ENCODE measurements around the gene USP10.

The USP10 gene

DNA sequence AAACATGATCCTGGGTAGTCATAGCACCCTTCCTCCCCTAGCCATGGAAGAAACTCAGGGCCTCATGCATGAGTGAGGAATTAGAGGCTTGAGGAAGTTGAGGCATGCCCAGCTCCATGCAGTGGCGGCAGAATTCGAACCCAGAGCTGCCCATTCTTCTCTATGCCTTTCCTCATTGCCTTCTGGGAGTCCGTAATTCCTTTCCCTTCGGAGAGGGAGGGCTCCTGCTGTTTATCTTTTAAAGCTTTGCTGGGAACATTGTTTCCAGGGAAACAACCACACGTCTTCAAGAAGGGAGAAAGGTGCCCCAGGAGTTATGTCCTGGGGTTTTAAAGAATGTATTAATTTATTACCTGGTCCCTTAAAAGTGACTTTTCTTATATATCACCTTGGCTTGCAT, 128.5 kb downstream of the USP10 start:
- DNase-seq (ENCODE audit: low spot score): no peak
- TF ChIP-seq, protein P1, sequence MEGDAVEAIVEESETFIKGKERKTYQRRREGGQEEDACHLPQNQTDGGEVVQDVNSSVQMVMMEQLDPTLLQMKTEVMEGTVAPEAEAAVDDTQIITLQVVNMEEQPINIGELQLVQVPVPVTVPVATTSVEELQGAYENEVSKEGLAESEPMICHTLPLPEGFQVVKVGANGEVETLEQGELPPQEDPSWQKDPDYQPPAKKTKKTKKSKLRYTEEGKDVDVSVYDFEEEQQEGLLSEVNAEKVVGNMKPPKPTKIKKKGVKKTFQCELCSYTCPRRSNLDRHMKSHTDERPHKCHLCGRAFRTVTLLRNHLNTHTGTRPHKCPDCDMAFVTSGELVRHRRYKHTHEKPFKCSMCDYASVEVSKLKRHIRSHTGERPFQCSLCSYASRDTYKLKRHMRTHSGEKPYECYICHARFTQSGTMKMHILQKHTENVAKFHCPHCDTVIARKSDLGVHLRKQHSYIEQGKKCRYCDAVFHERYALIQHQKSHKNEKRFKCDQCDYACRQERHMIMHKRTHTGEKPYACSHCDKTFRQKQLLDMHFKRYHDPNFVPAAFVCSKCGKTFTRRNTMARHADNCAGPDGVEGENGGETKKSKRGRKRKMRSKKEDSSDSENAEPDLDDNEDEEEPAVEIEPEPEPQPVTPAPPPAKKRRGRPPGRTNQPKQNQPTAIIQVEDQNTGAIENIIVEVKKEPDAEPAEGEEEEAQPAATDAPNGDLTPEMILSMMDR (IDR thresholded peaks at IDR 0.05; ENCODE audit: borderline replicate concordance, control extremely low read depth, extremely low read depth, insufficient read depth, missing control alignments): no peak
- in situ Hi-C loops (cut with MboI; ENCODE audit: low sequenced_read_pairs, unreplicated experiment): no loop called here
